PC-3 (cell line): ENCODE results near the gene MRPS21. TPM values are rescaled to one million over a fixed set of nuclear protein-coding genes. Genes with fewer than 3 reads are reported as not detected.
A peak's percentile ranks its signal among the peaks of the same experiment; 100 is the strongest.

Source experiments
- ATAC-seq: fragments of 200-7000 bp; cut with Tn5 transposase; 2 replicates; pipeline ENCODE4 v1.9.1; 2020; ENCODE audit warnings: mild to moderate bottlenecking, moderate library complexity
- BruUV-seq: library from RNA; stranded (reverse); fragments of 400-500 nt; replicated peaks from 2 replicates; lab custom pipeline; 2021; lab: Mats Ljungman, UMichigan
- CTCF ChIA-PET: fragments of 300-600 bp; sonication (Branson Sonifier 250); formaldehyde crosslinking; loops from one replicate; lab custom pipeline; 2022; ENCODE audit warnings: antibody characterized with exemption; lab: Charles Lee
- POLR2A ChIA-PET: fragments of 300-600 bp; sonication (Branson Sonifier 250); formaldehyde crosslinking; loops from one replicate; lab custom pipeline; 2022; ENCODE audit warnings: antibody characterized with exemption; ENCODE audit not compliant: unreplicated experiment; lab: Charles Lee
- DNase-seq: peaks from one replicate; pipeline ENCODE4 v3.0.0-alpha.2; 2015
- H2AFZ ChIP-seq: fragments of 300-600 bp; sonication (generic); 2 replicates; pipeline ENCODE4 v1.6.0; 2016; ENCODE audit warnings: antibody characterized with exemption, low read length
- H3F3A ChIP-seq: fragments of 300-600 bp; sonication (generic); one replicate; pipeline ENCODE4 v1.6.0; 2017; ENCODE audit warnings: antibody characterized with exemption, low read length, control low read depth, mild to moderate bottlenecking; ENCODE audit not compliant: unreplicated experiment
- H3K27ac ChIP-seq: fragments of 300-600 bp; sonication (generic); 2 replicates; pipeline ENCODE4 v1.5.1; 2016; ENCODE audit warnings: mild to moderate bottlenecking, low read length
- H3K27me3 ChIP-seq: fragments of 300-600 bp; sonication (generic); 2 replicates; pipeline ENCODE4 v1.6.1; 2016; ENCODE audit warnings: low read length, mixed read lengths
- H3K36me3 ChIP-seq: fragments of 300-600 bp; sonication (generic); 2 replicates; pipeline ENCODE4 v1.6.1; 2016; ENCODE audit warnings: low read depth, mixed run types, low read length, mixed read lengths
- H3K4me1 ChIP-seq: fragments of 300-600 bp; sonication (generic); 2 replicates; pipeline ENCODE4 v1.5.1; 2016; ENCODE audit warnings: low read length; ENCODE audit not compliant: insufficient read depth
- H3K4me2 ChIP-seq: fragments of 300-600 bp; sonication (generic); 2 replicates; pipeline ENCODE4 v1.6.0; 2016; ENCODE audit warnings: low read length
- H3K4me3 ChIP-seq: fragments of 300-600 bp; sonication (generic); 2 replicates; pipeline ENCODE4 v1.5.1; 2016; ENCODE audit warnings: mild to moderate bottlenecking, low read length, mixed read lengths
- H3K79me2 ChIP-seq: fragments of 300-600 bp; sonication (generic); 2 replicates; pipeline ENCODE4 v1.6.1; 2017; ENCODE audit warnings: low read length, mixed read lengths
- H3K9ac ChIP-seq: fragments of 300-600 bp; sonication (generic); 2 replicates; pipeline ENCODE4 v1.6.0; 2016; ENCODE audit warnings: mild to moderate bottlenecking, low read length
- H3K9me2 ChIP-seq: fragments of 300-600 bp; sonication (generic); replicated peaks from 2 replicates; pipeline ENCODE4 v1.6.1; 2016; ENCODE audit warnings: mixed run types, low read length, mixed read lengths
- H3K9me3 ChIP-seq: fragments of 300-600 bp; sonication (generic); 2 replicates; pipeline ENCODE4 v1.6.1; 2016; ENCODE audit warnings: low read length, mixed read lengths
- H4K20me1 ChIP-seq: fragments of 300-600 bp; sonication (generic); 2 replicates; pipeline ENCODE4 v1.6.1; 2016; ENCODE audit warnings: low read length, mixed read lengths
- EZH2 ChIP-seq: fragments of 300-600 bp; sonication (generic); IDR thresholded peaks from one replicate; pipeline ENCODE4 v1.6.1; 2017; ENCODE audit warnings: antibody characterized with exemption, mild to moderate bottlenecking, low read length; ENCODE audit not compliant: unreplicated experiment
- EZH2phosphoT487 ChIP-seq: fragments of 300-600 bp; sonication (generic); IDR thresholded peaks from 2 replicates; pipeline ENCODE4 v1.6.1; 2018; ENCODE audit warnings: mild to moderate bottlenecking, antibody characterized with exemption, low read length, borderline replicate concordance
- intact Hi-C: fragments of 100-400 bp; cut with micrococcal nuclease; formaldehyde crosslinking; loops from 2 replicates; pipeline ENCODE4 v1.9.0; 2023
- total RNA-seq: library from RNA; depleted of rRNA; stranded (reverse); fragments of >200 nt; gene quantifications from 2 replicates; pipeline ENCODE4 v1.2.3, GENCODE V29; 2014
- TF ChIP-seq, protein P1 (sequence below): fragments of 300-600 bp; sonication (generic); conservative IDR thresholded peaks from 2 replicates; pipeline ENCODE4 v1.5.1; 2017; ENCODE audit warnings: antibody characterized with exemption, low read depth, mild to moderate bottlenecking, low read length

Gene MRPS21
- total RNA-seq, 1 experiment from 2014 or later = 124 TPM

- Histone ChIP-seq H3K4me3 (peak overlapping the region; percentile 86), H3K9me2 (no peaks in the 10 kb centered on the region), H2AFZ (peak overlapping the region; percentile 87), H3K9ac (peak overlapping the region; percentile 85), H3F3A (no peaks in the 10 kb centered on the region), H3K36me3 (peaks cover 8% of the 10 kb centered on the region; the same call in 1 of the 2 replicates), H4K20me1 (no peaks in the 10 kb centered on the region), H3K4me1 (peaks cover 19% of the 10 kb centered on the region), H3K27me3 (no peaks in the 10 kb centered on the region), H3K4me2 (peak overlapping the region; percentile 90), H3K27ac (peak overlapping the region; percentile 68), H3K9me3 (no peaks in the 10 kb centered on the region), H3K79me2 (peaks cover 18% of the 10 kb centered on the region)
- intact Hi-C loops = loop anchor here (1.0 kb wide), 2 partner anchors 11 to 46 kb away; partner anchors contain the start of genes ANP32E and MRPS21
- TF ChIP-seq EZH2 (no peak), EZH2phosphoT487 (no peak)
- TF ChIP-seq, protein P1, sequence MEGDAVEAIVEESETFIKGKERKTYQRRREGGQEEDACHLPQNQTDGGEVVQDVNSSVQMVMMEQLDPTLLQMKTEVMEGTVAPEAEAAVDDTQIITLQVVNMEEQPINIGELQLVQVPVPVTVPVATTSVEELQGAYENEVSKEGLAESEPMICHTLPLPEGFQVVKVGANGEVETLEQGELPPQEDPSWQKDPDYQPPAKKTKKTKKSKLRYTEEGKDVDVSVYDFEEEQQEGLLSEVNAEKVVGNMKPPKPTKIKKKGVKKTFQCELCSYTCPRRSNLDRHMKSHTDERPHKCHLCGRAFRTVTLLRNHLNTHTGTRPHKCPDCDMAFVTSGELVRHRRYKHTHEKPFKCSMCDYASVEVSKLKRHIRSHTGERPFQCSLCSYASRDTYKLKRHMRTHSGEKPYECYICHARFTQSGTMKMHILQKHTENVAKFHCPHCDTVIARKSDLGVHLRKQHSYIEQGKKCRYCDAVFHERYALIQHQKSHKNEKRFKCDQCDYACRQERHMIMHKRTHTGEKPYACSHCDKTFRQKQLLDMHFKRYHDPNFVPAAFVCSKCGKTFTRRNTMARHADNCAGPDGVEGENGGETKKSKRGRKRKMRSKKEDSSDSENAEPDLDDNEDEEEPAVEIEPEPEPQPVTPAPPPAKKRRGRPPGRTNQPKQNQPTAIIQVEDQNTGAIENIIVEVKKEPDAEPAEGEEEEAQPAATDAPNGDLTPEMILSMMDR = no peak
- peak; percentile 30 for ATAC-seq
- ChIA-PET POLR2A (interaction anchor here (0.6 kb wide), 2 partner anchors 20 to 38 kb away, joined by 4 to 5 read pairs; no protein-coding TSS in a partner anchor), CTCF (interaction anchor here (0.6 to 3.6 kb wide), 2 partner anchors 9 to 27 kb away, joined by 6 to 28 read pairs; no protein-coding TSS in a partner anchor)
- no peak for DNase-seq
- TSS peak; percentile 66 for BruUV-seq
Measured at GRCh38 chr1:150282558-150282958, 11.1 kb upstream of the MRPS21 start.

GRCh38 chr1:150283260-150283659 lies 10.4 kb upstream of the MRPS21 start:
- no peak overlapping the region for H3K27ac ChIP-seq

More at GRCh38 chr1:150283260-150283659, 10.4 kb upstream of the MRPS21 start:
- peaks cover 18% of the 10 kb centered on the region for H3K79me2 ChIP-seq
- POLR2A ChIA-PET = interaction anchor here (0.6 kb wide), 1 partner anchor 28 kb away, joined by 3 read pairs; no protein-coding TSS in a partner anchor
- no TSS peak for BruUV-seq
- H2AFZ ChIP-seq = peak overlapping the region; percentile 87; the same call in 1 of the 2 replicates
- H3K4me2 ChIP-seq = peak overlapping the region; percentile 90
- CTCF ChIA-PET = interaction anchor here (3.6 kb wide), 1 partner anchor 28 kb away, joined by 28 read pairs; no protein-coding TSS in a partner anchor
- H3K9ac ChIP-seq = peak overlapping the region; percentile 85
- DNase-seq = no peak
- peak overlapping the region; percentile 86 for H3K4me3 ChIP-seq
- no peaks in the 10 kb centered on the region for H3K9me3 ChIP-seq
- H3K36me3 ChIP-seq = peaks cover 8% of the 10 kb centered on the region; the same call in 1 of the 2 replicates
- H4K20me1 ChIP-seq = no peaks in the 10 kb centered on the region
- peaks cover 19% of the 10 kb centered on the region for H3K4me1 ChIP-seq
- intact Hi-C loops = no loop called here
- ATAC-seq = no peak
- TF ChIP-seq, protein P1 = no peak
- TF ChIP-seq EZH2phosphoT487 = no peak
- TF ChIP-seq EZH2 = no peak
- no peaks in the 10 kb centered on the region for H3K27me3 ChIP-seq
- no peaks in the 10 kb centered on the region for H3F3A ChIP-seq
- H3K9me2 ChIP-seq = no peaks in the 10 kb centered on the region
